Body of pancreas (tissue), 4 donors: Measurements from ENCODE around the gene SERPINF2. TPM values are rescaled to one million over a fixed set of nuclear protein-coding genes. Genes with fewer than 3 reads are reported as not detected.

Experiments
- ATAC-seq: fragments of 150-250 bp; one replicate; pipeline ENCODE4 v1.9.1; 2016
- DNase-seq, 4 donors: peaks; one replicate each; pipeline ENCODE4 v3.0.0-alpha.2; 2019
- H3K27ac ChIP-seq, 4 donors: fragments of 200-600 bp; sonication (generic); 1 replicate in 3 of 4; 2 replicates in 1 of 4; pipeline versions ENCODE4 v1.5.1 to v1.6.1; 2016 to 2019; ENCODE audit warnings: mild to moderate bottlenecking in 1 of 4, mixed read lengths in 1 of 4, moderate library complexity in 1 of 4
- H3K27me3 ChIP-seq, 2 donors: fragments of 200-600 bp; sonication (generic); one replicate each; pipeline ENCODE4 v1.6.0; 2016; ENCODE audit warnings: mild to moderate bottlenecking in 1 of 2
- H3K36me3 ChIP-seq, 2 donors: fragments of 200-600 bp; sonication (generic); replicated peaks in 1 of 2; 2 replicates each; pipeline ENCODE4 v1.5.1; 2016; ENCODE audit warnings: low read depth in 2 of 2; ENCODE audit not compliant: insufficient read depth in 1 of 2
- H3K4me1 ChIP-seq: fragments of 200-600 bp; sonication (generic); one replicate; pipeline ENCODE4 v1.6.0; 2016
- H3K4me3 ChIP-seq, 2 donors: fragments of 200-600 bp; sonication (generic); 1 replicate in 1 of 2; 2 replicates in 1 of 2; pipeline ENCODE4 v1.5.1; 2016 to 2019
- H3K9me3 ChIP-seq, 3 donors: fragments of 200-600 bp; sonication (generic); 1 replicate in 2 of 3; 2 replicates in 1 of 3; pipeline ENCODE4 v1.5.1; 2016
- POLR2A ChIP-seq, 3 donors: fragments of 450-650 bp; IDR thresholded peaks; one replicate each; pipeline ENCODE4 v1.6.1; 2016; ENCODE audit warnings: antibody characterized with exemption in 3 of 3, mild to moderate bottlenecking in 2 of 3
- WGBS, 2 donors: methylation state at CpG; one replicate each; pipeline ENCODE4 v1.1.5; 2017; 5-methylcytosine and 5-hydroxymethylcytosine counted together
- intact Hi-C: fragments of 100-400 bp; cut with DNase I; formaldehyde crosslinking; loops from one replicate; pipeline ENCODE4 v1.15.1; 2023
- total RNA-seq, 2 donors: library from RNA; depleted of rRNA; stranded (reverse); fragments of >200 nt; gene quantifications; one replicate each; pipeline ENCODE4 v1.1.0, GENCODE V29; 2016
- TF ChIP-seq, protein P1 (sequence below), 7 experiments: fragments of 450-650 bp in 4 of 7; fragments of 200-600 bp in 3 of 7; sonication (generic) in 3 of 7; IDR thresholded peaks; one replicate each; pipeline ENCODE4 v1.5.1; 2016 to 2019; ENCODE audit warnings: antibody characterized with exemption in 7 of 7

Gene SERPINF2
- total RNA-seq, 2 donors from 2014 or later = 5.9 to 8.8 TPM

DNA sequence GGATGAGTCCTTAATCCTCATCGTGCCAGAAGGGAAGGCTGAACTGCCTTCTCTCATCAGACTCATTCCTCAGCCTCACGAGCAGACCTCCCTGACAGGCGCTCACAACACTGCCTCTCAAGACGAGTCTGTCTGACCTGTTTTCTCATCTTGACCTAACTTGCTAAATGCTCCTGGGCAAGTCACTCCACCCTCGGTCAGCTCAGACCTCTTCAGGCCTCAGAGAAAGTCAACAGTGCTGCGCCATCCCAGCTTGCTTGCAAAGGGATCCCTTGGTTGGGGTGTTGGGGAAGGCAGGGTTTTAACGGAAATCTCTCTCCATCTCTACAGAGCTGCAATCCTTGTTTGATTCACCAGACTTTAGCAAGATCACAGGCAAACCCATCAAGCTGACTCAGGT is 34.2 kb downstream of the SERPINF2 start:
- no peak for DNase-seq
- intact Hi-C loops = no loop called here

DNA sequence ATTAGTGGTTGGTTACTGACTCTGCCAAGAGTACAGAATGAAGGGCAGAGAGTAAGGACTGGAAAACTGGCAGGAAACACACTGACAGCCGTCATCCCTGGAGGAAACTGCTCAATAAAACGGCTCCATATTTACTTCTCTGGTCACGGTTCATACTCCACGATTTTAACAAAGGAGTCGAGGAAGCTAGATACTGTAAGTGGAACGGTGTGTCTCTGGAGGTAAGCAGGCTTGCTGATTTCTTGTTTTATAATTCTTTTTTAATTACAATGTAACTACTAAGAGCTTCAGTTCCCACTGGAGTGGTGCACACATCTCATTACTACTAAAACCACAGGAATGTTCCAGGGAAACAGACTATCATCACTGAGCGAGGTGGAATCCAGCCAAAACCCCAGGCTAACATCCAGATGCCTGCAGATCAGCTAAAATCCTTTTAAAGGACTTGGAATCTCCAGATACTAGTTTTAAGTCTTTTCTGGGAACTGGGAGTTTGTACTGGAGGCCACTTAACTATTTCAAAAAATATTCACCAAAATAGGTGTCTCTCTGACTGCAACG is 37.0 kb downstream of the SERPINF2 start:
- Histone ChIP-seq H3K27me3 (no peaks in the 10 kb centered on the region), H3K4me1 (no peaks in the 10 kb centered on the region), H3K4me3 (no peak overlapping the region), H3K9me3 (no peaks in the 10 kb centered on the region), H3K27ac (peak overlapping the region in 2 of 4 donors; percentile 8 to 47), H3K36me3 (no peaks in the 10 kb centered on the region)
- TF ChIP-seq, protein P1, sequence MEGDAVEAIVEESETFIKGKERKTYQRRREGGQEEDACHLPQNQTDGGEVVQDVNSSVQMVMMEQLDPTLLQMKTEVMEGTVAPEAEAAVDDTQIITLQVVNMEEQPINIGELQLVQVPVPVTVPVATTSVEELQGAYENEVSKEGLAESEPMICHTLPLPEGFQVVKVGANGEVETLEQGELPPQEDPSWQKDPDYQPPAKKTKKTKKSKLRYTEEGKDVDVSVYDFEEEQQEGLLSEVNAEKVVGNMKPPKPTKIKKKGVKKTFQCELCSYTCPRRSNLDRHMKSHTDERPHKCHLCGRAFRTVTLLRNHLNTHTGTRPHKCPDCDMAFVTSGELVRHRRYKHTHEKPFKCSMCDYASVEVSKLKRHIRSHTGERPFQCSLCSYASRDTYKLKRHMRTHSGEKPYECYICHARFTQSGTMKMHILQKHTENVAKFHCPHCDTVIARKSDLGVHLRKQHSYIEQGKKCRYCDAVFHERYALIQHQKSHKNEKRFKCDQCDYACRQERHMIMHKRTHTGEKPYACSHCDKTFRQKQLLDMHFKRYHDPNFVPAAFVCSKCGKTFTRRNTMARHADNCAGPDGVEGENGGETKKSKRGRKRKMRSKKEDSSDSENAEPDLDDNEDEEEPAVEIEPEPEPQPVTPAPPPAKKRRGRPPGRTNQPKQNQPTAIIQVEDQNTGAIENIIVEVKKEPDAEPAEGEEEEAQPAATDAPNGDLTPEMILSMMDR (IDR thresholded peaks at IDR 0.05) = no peak
- no peak for TF ChIP-seq POLR2A (IDR thresholded peaks at IDR 0.05)
- ATAC-seq (peak; percentile 33), DNase-seq (peak; percentile 39 to 66 (median 54))
- WGBS, 2 donors = 63 to 80% methylated on average over 8 of the region's 8 CpGs
- intact Hi-C loops = no loop called here

More for the DNA sequence above, 34.2 kb downstream of the SERPINF2 start:
- Histone ChIP-seq H3K36me3 (no peaks in the 10 kb centered on the region), H3K27me3 (no peaks in the 10 kb centered on the region), H3K4me3 (no peak overlapping the region), H3K9me3 (no peaks in the 10 kb centered on the region), H3K4me1 (no peaks in the 10 kb centered on the region), H3K27ac (no peak overlapping the region)
- TF ChIP-seq, protein P1 (IDR thresholded peaks at IDR 0.05) = no peak
- TF ChIP-seq POLR2A (IDR thresholded peaks at IDR 0.05) = no peak
- no peak for ATAC-seq
- 89 to 93% methylated on average over 7 of the region's 7 CpGs for WGBS, 2 donors

DNA sequence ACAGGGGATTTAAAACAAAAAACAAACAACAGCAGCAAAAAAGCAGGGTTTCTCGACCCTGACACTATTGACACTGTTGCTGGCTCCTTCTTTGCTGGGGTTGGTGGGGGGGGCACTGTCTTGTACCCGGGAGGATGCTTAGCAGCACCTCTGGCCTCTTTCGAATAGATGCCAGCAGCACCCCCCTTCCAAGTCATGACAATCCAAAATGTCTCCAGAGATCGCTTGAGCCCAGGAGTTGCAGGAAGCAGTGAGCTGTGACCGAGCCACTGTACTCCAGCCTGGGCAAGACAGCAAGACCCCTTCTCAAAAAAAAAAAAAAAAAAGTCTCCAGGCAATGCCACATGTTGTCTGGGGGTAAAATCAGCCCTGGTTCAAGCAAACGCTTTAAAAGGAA is 39.5 kb downstream of the SERPINF2 start:
- ATAC-seq (no peak), DNase-seq (no peak)
- no peaks in the 10 kb centered on the region for H3K4me1 ChIP-seq
- TF ChIP-seq POLR2A (IDR thresholded peaks at IDR 0.05) = no peak
- TF ChIP-seq, protein P1 (IDR thresholded peaks at IDR 0.05) = no peak
- intact Hi-C loops = no loop called here
- H3K9me3 ChIP-seq = no peaks in the 10 kb centered on the region
- no peak overlapping the region for H3K4me3 ChIP-seq
- peak overlapping the region in 2 of 4 donors; percentile 67 to 78 for H3K27ac ChIP-seq
- WGBS, 2 donors = 59 to 72% methylated on average over 5 to 6 of the region's 6 CpGs
- no peaks in the 10 kb centered on the region for H3K27me3 ChIP-seq
- peaks cover 0 to 5% of the 10 kb centered on the region in 2 donors for H3K36me3 ChIP-seq

DNA sequence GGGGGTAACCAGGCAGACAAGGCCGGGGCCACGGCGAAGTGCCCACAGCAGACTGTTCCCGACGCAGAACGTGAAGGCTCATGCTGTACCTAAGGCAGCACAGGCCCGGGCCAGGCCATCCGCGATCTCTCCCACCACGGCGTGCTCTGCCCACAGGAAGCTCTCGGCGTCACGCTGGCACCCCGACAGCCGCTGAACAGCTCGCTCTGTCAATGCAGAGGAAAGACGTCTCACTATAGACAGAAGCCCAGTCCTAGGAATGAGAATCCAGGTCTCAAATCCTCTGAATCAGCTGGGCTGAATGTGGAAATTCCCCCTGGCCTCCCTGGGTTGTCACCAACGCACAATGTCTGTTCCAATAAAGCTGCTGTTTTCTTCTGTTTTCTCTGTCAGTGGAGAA is 40.6 kb downstream of the SERPINF2 start:
- Histone ChIP-seq H3K36me3 (peaks cover 0 to 6% of the 10 kb centered on the region in 2 donors), H3K4me1 (no peaks in the 10 kb centered on the region), H3K4me3 (no peak overlapping the region), H3K27me3 (no peaks in the 10 kb centered on the region), H3K9me3 (no peaks in the 10 kb centered on the region), H3K27ac (peak overlapping the region; percentile 35 to 78 (median 54))
- no peak for DNase-seq
- intact Hi-C loops = no loop called here
- no peak for TF ChIP-seq POLR2A (IDR thresholded peaks at IDR 0.05)
- TF ChIP-seq, protein P1 (IDR thresholded peaks at IDR 0.05) = no peak
- WGBS, 2 donors = 73 to 85% methylated on average over 5 to 19 of the region's 19 CpGs
- no peak for ATAC-seq
